Measurements from ENCODE around the gene ABCC2. TPM values are rescaled to one million over a fixed set of nuclear protein-coding genes. Genes with fewer than 3 reads are reported as not detected.
A peak's percentile ranks its signal among the peaks of the same experiment; 100 is the strongest.

Gene ABCC2
- total and polyA plus RNA-seq, 12 donors, result 0.05 to 1.0 (median 0.30) TPM

GRCh38 chr10:99849536-99849935 lies 67.1 kb downstream of the ABCC2 start:
- DNase-seq (no peak), ATAC-seq (no peak)
- H3K4me3 ChIP-seq, result no peak overlapping the region
- intact Hi-C loops (cut with DNase I), result loop anchor here in 6 of 10 donors (5.0 to 10.0 kb wide), 3 partner anchors 163 to 198 kb away; no protein-coding TSS in a partner anchor
- no peak overlapping the region for H3K27ac ChIP-seq
- WGBS, 2 donors, result 96% methylated on average over 2 of the region's 2 CpGs
- H3K27me3 ChIP-seq, result no peaks in the 10 kb centered on the region
- TF ChIP-seq CTCF (IDR thresholded peaks at IDR 0.05), result no peak
- no peaks in the 10 kb centered on the region for H3K36me3 ChIP-seq
- H3K9me3 ChIP-seq, result peaks cover 0 to 9% (median 0%) of the 10 kb centered on the region in 11 donors
- H3K4me1 ChIP-seq, result peaks cover 0 to 12% (median 6%) of the 10 kb centered on the region in 9 donors

GRCh38 chr10:99850021-99850766 lies 67.8 kb downstream of the ABCC2 start:
- ATAC-seq (peak in 2 of 8 donors; percentile 43 to 48), DNase-seq (no peak)
- WGBS, 2 donors, result 67 to 77% methylated on average over 11 of the region's 11 CpGs
- peaks cover 0 to 9% (median 0%) of the 10 kb centered on the region in 11 donors for H3K9me3 ChIP-seq
- no peak overlapping the region for H3K27ac ChIP-seq
- H3K36me3 ChIP-seq, result no peaks in the 10 kb centered on the region
- no peak for TF ChIP-seq CTCF (IDR thresholded peaks at IDR 0.05)
- no peak overlapping the region for H3K4me3 ChIP-seq
- H3K4me1 ChIP-seq, result peaks cover 0 to 12% (median 6%) of the 10 kb centered on the region in 9 donors
- intact Hi-C loops (cut with DNase I), result loop anchor here in 1 of 10 donors (2.0 to 10.0 kb wide), 2 partner anchors 165 to 197 kb away; no protein-coding TSS in a partner anchor
- H3K27me3 ChIP-seq, result no peaks in the 10 kb centered on the region

- no peaks in the 10 kb centered on the region for H3K36me3 ChIP-seq
- no peak for ATAC-seq
- H3K27me3 ChIP-seq, result no peaks in the 10 kb centered on the region
- intact Hi-C loops (cut with DNase I), result loop anchor here in 1 of 10 donors (2.0 to 10.0 kb wide), 2 partner anchors 164 to 196 kb away; no protein-coding TSS in a partner anchor
- no peak overlapping the region for H3K4me3 ChIP-seq
- 75 to 76% methylated on average over 5 of the region's 5 CpGs for WGBS, 2 donors
- H3K27ac ChIP-seq, result no peak overlapping the region
- no peak for TF ChIP-seq CTCF (IDR thresholded peaks at IDR 0.05)
- H3K4me1 ChIP-seq, result peaks cover 0 to 7% (median 5%) of the 10 kb centered on the region in 9 donors
- DNase-seq, result no peak
- H3K9me3 ChIP-seq, result peaks cover 0 to 9% (median 0%) of the 10 kb centered on the region in 11 donors
Observed at GRCh38 chr10:99850767-99851340, 68.4 kb downstream of the ABCC2 start.

GRCh38 chr10:99851825-99852224 lies 69.4 kb downstream of the ABCC2 start:
- DNase-seq (no peak), ATAC-seq (no peak)
- Histone ChIP-seq H3K4me3 (no peak overlapping the region), H3K27me3 (no peaks in the 10 kb centered on the region), H3K4me1 (no peaks in the 10 kb centered on the region), H3K36me3 (no peaks in the 10 kb centered on the region), H3K27ac (no peak overlapping the region), H3K9me3 (peaks cover 0 to 9% (median 0%) of the 10 kb centered on the region in 11 donors)
- TF ChIP-seq CTCF (IDR thresholded peaks at IDR 0.05), result no peak
- intact Hi-C loops (cut with DNase I), result loop anchor here in 1 of 10 donors (2.0 to 10.0 kb wide), 2 partner anchors 163 to 195 kb away; no protein-coding TSS in a partner anchor
- 95 to 96% methylated on average over 3 of the region's 3 CpGs for WGBS, 2 donors
